OCI-LY7 (cell line): ENCODE data around the gene TMEM30B. TPM values are rescaled to one million over a fixed set of nuclear protein-coding genes. Genes with fewer than 3 reads are reported as not detected.

Experiments used
- BruUV-seq: library from RNA; stranded (reverse); fragments of 400-500 nt; replicated peaks from 2 replicates; lab custom pipeline; 2021; lab: Mats Ljungman, UMichigan
- CTCF ChIA-PET: fragments of 300-600 bp; sonication (Branson Sonifier 250); formaldehyde crosslinking; loops from one replicate; lab custom pipeline; 2022; ENCODE audit warnings: antibody characterized with exemption; ENCODE audit not compliant: unreplicated experiment; lab: Charles Lee
- POLR2A ChIA-PET: fragments of 300-600 bp; sonication (Branson Sonifier 250); formaldehyde crosslinking; loops from one replicate; lab custom pipeline; 2022; ENCODE audit warnings: antibody characterized with exemption; lab: Charles Lee
- DNase-seq: peaks from one replicate; pipeline ENCODE4 v3.0.0-alpha.2; 2015; ENCODE audit warnings: low spot score
- H2AFZ ChIP-seq: fragments of 200-600 bp; sonication (generic), shearing (Covaris generic); 2 replicates; pipeline ENCODE4 v1.6.1; 2014; ENCODE audit warnings: mild to moderate bottlenecking, antibody characterized with exemption, low read length, moderate library complexity
- H3K27ac ChIP-seq: fragments of 200-600 bp; sonication (generic); 2 replicates; pipeline ENCODE4 v1.5.1; 2014; ENCODE audit warnings: mixed run types, low read depth, mild to moderate bottlenecking, moderate library complexity, low read length, inconsistent platforms; ENCODE audit not compliant: poor library complexity, severe bottlenecking
- H3K36me3 ChIP-seq: fragments of 200-600 bp; sonication (generic); 2 replicates; pipeline ENCODE4 v1.6.1; 2014; ENCODE audit warnings: mild to moderate bottlenecking, antibody characterized with exemption, low read length, moderate library complexity, mixed read lengths; ENCODE audit not compliant: insufficient read depth
- H3K4me1 ChIP-seq: fragments of 200-600 bp; sonication (generic); 2 replicates; pipeline ENCODE4 v1.5.1; 2014; ENCODE audit warnings: mild to moderate bottlenecking, low read length; ENCODE audit not compliant: insufficient read depth, poor library complexity, severe bottlenecking
- H3K4me2 ChIP-seq: fragments of 200-600 bp; sonication (generic); 2 replicates; pipeline ENCODE4 v1.6.1; 2014; ENCODE audit warnings: mild to moderate bottlenecking, low read length
- H3K4me3 ChIP-seq: fragments of 200-600 bp; sonication (generic); 2 replicates; pipeline ENCODE4 v1.5.1; 2014; ENCODE audit warnings: mild to moderate bottlenecking, low read depth, low read length; ENCODE audit not compliant: poor library complexity, severe bottlenecking
- H3K79me2 ChIP-seq: fragments of 200-600 bp; sonication (generic); 2 replicates; pipeline ENCODE4 v1.6.1; 2016; ENCODE audit warnings: low read depth, mild to moderate bottlenecking, low read length, moderate library complexity, mixed read lengths; ENCODE audit not compliant: insufficient read depth
- H3K9me2 ChIP-seq: fragments of 200-600 bp; sonication (generic); 2 replicates; pipeline ENCODE4 v1.6.1; 2016; ENCODE audit warnings: mild to moderate bottlenecking, low read length, mixed read lengths; ENCODE audit not compliant: insufficient read depth
- H3K9me3 ChIP-seq: fragments of 200-600 bp; sonication (generic); 2 replicates; pipeline ENCODE4 v1.6.1; 2014; ENCODE audit warnings: mild to moderate bottlenecking, mixed run types, low read length, mixed read lengths
- H4K20me1 ChIP-seq: fragments of 200-600 bp; sonication (generic); 2 replicates; pipeline ENCODE4 v1.6.1; 2014; ENCODE audit warnings: mild to moderate bottlenecking, antibody characterized with exemption, low read length, moderate library complexity, mixed read lengths; ENCODE audit not compliant: insufficient read depth
- CTCF ChIP-seq: fragments of 200-600 bp; sonication (generic); conservative IDR thresholded peaks from 2 replicates; pipeline ENCODE4 v1.5.1; 2014; ENCODE audit warnings: mild to moderate bottlenecking, antibody characterized with exemption, low read length, moderate library complexity, mixed read lengths
- EZH2phosphoT487 ChIP-seq: fragments of 200-600 bp; sonication (generic); IDR thresholded peaks from 2 replicates; pipeline ENCODE4 v1.6.1; 2018; ENCODE audit warnings: low read depth, borderline replicate concordance, mild to moderate bottlenecking, mixed run types, antibody characterized with exemption, low read length, moderate library complexity, mixed read lengths
- intact Hi-C: fragments of 100-400 bp; cut with micrococcal nuclease; formaldehyde crosslinking; loops from one replicate; pipeline ENCODE4 v1.10.0; 2022; ENCODE audit not compliant: unreplicated experiment
- total RNA-seq, 2 experiments: library from RNA; depleted of rRNA in 1 of 2; stranded (reverse); fragments of >200 nt in 1 of 2; shearing (Covaris generic) in 1 of 2; gene quantifications; 2 replicates each; pipeline ENCODE4 v1.2.3, GENCODE V29; 2014 to 2022

TMEM30B gene
- total RNA-seq, 2 experiments from 2014 or later = not detected

GRCh38 chr14:61322799-61323290, 41.7 kb upstream of the TMEM30B start:
- ChIA-PET CTCF (no interaction called here), POLR2A (interaction anchor here (1.0 kb wide), 1 partner anchor 16 kb away, joined by 5 read pairs; no protein-coding TSS in a partner anchor)
- no peak for DNase-seq
- no TSS peak for BruUV-seq
- Histone ChIP-seq H3K36me3 (no peaks in the 10 kb centered on the region), H4K20me1 (no peaks in the 10 kb centered on the region), H3K4me1 (no peaks in the 10 kb centered on the region), H3K4me3 (no peak overlapping the region), H2AFZ (no peak overlapping the region), H3K4me2 (no peak overlapping the region), H3K9me2 (no peaks in the 10 kb centered on the region), H3K9me3 (no peaks in the 10 kb centered on the region), H3K27ac (no peak overlapping the region), H3K79me2 (no peaks in the 10 kb centered on the region)
- TF ChIP-seq CTCF (no peak), EZH2phosphoT487 (no peak)
- intact Hi-C loops = no loop called here

GRCh38 chr14:61322011-61322798, 41.1 kb upstream of the TMEM30B start:
- Histone ChIP-seq H2AFZ (no peak overlapping the region), H3K4me1 (no peaks in the 10 kb centered on the region), H3K4me2 (no peak overlapping the region), H3K27ac (no peak overlapping the region), H4K20me1 (no peaks in the 10 kb centered on the region), H3K36me3 (no peaks in the 10 kb centered on the region), H3K9me2 (no peaks in the 10 kb centered on the region), H3K9me3 (no peaks in the 10 kb centered on the region), H3K79me2 (no peaks in the 10 kb centered on the region), H3K4me3 (no peak overlapping the region)
- BruUV-seq = no TSS peak
- CTCF ChIA-PET = no interaction called here
- POLR2A ChIA-PET = no interaction called here
- TF ChIP-seq CTCF = no peak
- TF ChIP-seq EZH2phosphoT487 = no peak
- DNase-seq = no peak
- intact Hi-C loops = no loop called here
